Measurements from ENCODE around the gene CMTM4. TPM values are rescaled to one million over a fixed set of nuclear protein-coding genes. Genes with fewer than 3 reads are reported as not detected.

CMTM4 gene
- total RNA-seq, 1 experiment from 2014 or later, result 110 TPM

- BruUV-seq (replicated peaks), result no TSS peak
- Mint-ChIP-seq H3K27me3 (ENCODE audit: unreplicated experiment) (no peaks in the 10 kb centered on the region), H3K9me3 (ENCODE audit: low read depth, unreplicated experiment) (no peaks in the 10 kb centered on the region), H3K4me1 (ENCODE audit: low read depth, unreplicated experiment) (peaks cover 5% of the 10 kb centered on the region), H3K36me3 (ENCODE audit: insufficient read depth, unreplicated experiment) (peaks cover 28% of the 10 kb centered on the region), H3K4me3 (ENCODE audit: low read depth, unreplicated experiment) (no peak overlapping the region), H3K27ac (ENCODE audit: unreplicated experiment) (no peak overlapping the region)
- no peak for TF ChIP-seq CTCF (IDR thresholded peaks at IDR 0.05; ENCODE audit: unreplicated experiment)
- intact Hi-C loops (cut with micrococcal nuclease; ENCODE audit: unreplicated experiment), result no loop called here
- DNase-seq, result no peak
- CTCF ChIA-PET, result no interaction called here
Observed at GRCh38 chr16:66574531-66574930, 122.0 kb downstream of the CMTM4 start.

- intact Hi-C loops (cut with micrococcal nuclease; ENCODE audit: unreplicated experiment), result no loop called here
- Mint-ChIP-seq H3K9me3 (ENCODE audit: low read depth, unreplicated experiment) (no peaks in the 10 kb centered on the region), H3K4me3 (ENCODE audit: low read depth, unreplicated experiment) (no peak overlapping the region), H3K27me3 (ENCODE audit: unreplicated experiment) (no peaks in the 10 kb centered on the region), H3K4me1 (ENCODE audit: low read depth, unreplicated experiment) (peaks cover 7% of the 10 kb centered on the region), H3K27ac (ENCODE audit: unreplicated experiment) (no peak overlapping the region), H3K36me3 (ENCODE audit: insufficient read depth, unreplicated experiment) (peaks cover 28% of the 10 kb centered on the region)
- no peak for DNase-seq
- no peak for TF ChIP-seq CTCF (IDR thresholded peaks at IDR 0.05; ENCODE audit: unreplicated experiment)
- CTCF ChIA-PET, result no interaction called here
- BruUV-seq (replicated peaks), result no TSS peak
Observed at GRCh38 chr16:66574081-66574480, 122.5 kb downstream of the CMTM4 start.

GRCh38 chr16:66572356-66572755 lies 124.2 kb downstream of the CMTM4 start:
- peaks cover 18% of the 10 kb centered on the region for H3K4me1 Mint-ChIP-seq (ENCODE audit: low read depth, unreplicated experiment)
- no peak overlapping the region for H3K4me3 Mint-ChIP-seq (ENCODE audit: low read depth, unreplicated experiment)
- H3K9me3 Mint-ChIP-seq (ENCODE audit: low read depth, unreplicated experiment), result no peaks in the 10 kb centered on the region
- no TSS peak for BruUV-seq (replicated peaks)
- intact Hi-C loops (cut with micrococcal nuclease; ENCODE audit: unreplicated experiment), result no loop called here
- DNase-seq, result no peak
- TF ChIP-seq CTCF (IDR thresholded peaks at IDR 0.05; ENCODE audit: unreplicated experiment), result no peak
- H3K27ac Mint-ChIP-seq (ENCODE audit: unreplicated experiment), result peak overlapping the region; percentile 4
- no peaks in the 10 kb centered on the region for H3K27me3 Mint-ChIP-seq (ENCODE audit: unreplicated experiment)
- H3K36me3 Mint-ChIP-seq (ENCODE audit: insufficient read depth, unreplicated experiment), result peaks cover 39% of the 10 kb centered on the region
- CTCF ChIA-PET, result interaction anchor here (0.6 kb wide), 2 partner anchors 24 to 410 kb away, joined by 3 to 4 read pairs; no protein-coding TSS in a partner anchor

- CTCF ChIA-PET, result interaction anchor here (0.5 to 2.2 kb wide), 5 partner anchors 10 to 188 kb away, joined by 3 to 6 read pairs (median 4); no protein-coding TSS in a partner anchor
- intact Hi-C loops (cut with micrococcal nuclease; ENCODE audit: unreplicated experiment), result no loop called here
Observed at GRCh38 chr16:66569827-66570405, 126.6 kb downstream of the CMTM4 start.

More at GRCh38 chr16:66569827-66570405, 126.6 kb downstream of the CMTM4 start:
- peak overlapping the region; percentile 90 for H3K27ac Mint-ChIP-seq (ENCODE audit: unreplicated experiment)
- DNase-seq, result no peak
- no TSS peak for BruUV-seq (replicated peaks)
- H3K36me3 Mint-ChIP-seq (ENCODE audit: insufficient read depth, unreplicated experiment), result peaks cover 63% of the 10 kb centered on the region
- no peak overlapping the region for H3K4me3 Mint-ChIP-seq (ENCODE audit: low read depth, unreplicated experiment)
- no peaks in the 10 kb centered on the region for H3K9me3 Mint-ChIP-seq (ENCODE audit: low read depth, unreplicated experiment)
- no peak for TF ChIP-seq CTCF (IDR thresholded peaks at IDR 0.05; ENCODE audit: unreplicated experiment)
- H3K27me3 Mint-ChIP-seq (ENCODE audit: unreplicated experiment), result no peaks in the 10 kb centered on the region
- peaks cover 21% of the 10 kb centered on the region for H3K4me1 Mint-ChIP-seq (ENCODE audit: low read depth, unreplicated experiment)

Data from Calu3 (cell line).